GM19372 (cell line): ENCODE measurements around the gene LIPN.

ENCODE experiments used
- ATAC-seq: cut with Tn5 transposase; IDR thresholded peaks from one replicate; pipeline ENCODE4 v1.9.1; 2021; ENCODE audit warnings: mild to moderate bottlenecking, low read depth, moderate library complexity; ENCODE audit not compliant: unreplicated experiment

Gene LIPN

DNA sequence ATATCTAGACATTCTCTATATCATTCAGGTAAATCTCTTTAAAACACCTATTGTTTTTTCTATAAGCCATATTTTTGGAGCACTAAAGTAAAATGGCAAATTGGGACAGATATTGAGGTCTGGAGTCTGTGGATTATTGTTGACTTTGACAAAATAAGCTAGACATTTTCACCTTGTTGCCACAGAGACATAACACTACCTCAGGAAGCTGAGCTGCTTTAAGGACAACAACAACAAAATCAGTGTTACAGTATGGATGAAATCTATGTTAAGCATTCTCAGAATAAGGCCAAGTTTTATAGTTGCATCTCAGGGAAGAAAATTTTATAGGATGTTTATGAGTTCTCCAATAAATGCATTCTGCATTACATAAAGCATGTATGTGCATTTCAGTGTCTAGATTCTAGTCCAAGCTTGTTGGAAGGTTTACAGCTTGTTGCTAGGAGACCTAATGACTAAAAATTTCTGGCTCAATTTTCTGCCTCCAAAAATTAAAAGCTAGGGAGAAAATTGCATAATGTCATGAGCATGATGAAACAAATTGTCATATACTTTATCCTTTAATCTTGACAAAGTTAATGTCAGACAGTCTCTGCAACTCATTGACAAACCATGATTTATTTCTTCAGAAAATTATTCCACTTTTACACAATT lies 61.1 kb downstream of the LIPN start:
- ATAC-seq, result no peak

GRCh38 chr10:88826388-88826787 lies 66.6 kb downstream of the LIPN start:
- no peak for ATAC-seq

DNA sequence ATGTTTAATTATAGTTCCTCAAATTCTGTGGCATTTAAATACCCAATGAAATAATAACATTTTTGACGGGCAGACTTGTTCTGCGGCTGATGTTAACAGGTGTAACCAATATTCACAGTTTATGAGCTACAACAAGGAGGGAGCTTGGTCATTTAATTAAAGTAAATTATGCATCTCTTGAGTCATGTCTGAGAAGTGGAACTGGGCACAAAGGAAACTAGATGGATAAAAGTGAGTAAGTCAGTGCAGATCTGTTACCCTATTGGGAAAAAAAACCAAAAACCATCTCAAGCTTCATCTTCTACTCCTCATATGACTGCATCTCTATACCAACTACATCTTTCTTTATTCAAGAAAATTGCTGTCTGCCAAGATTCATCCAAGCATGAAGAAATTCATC lies 67.9 kb downstream of the LIPN start:
- ATAC-seq, result no peak

GRCh38 chr10:88828310-88828709 lies 68.5 kb downstream of the LIPN start:
- ATAC-seq, result no peak
